ENCODE results near the gene RASSF9. TPM values are rescaled to one million over a fixed set of nuclear protein-coding genes. Genes with fewer than 3 reads are reported as not detected.

Gene RASSF9
- total and polyA plus RNA-seq, 4 donors, result 0.25 to 7.9 (median 3.5) TPM

DNA sequence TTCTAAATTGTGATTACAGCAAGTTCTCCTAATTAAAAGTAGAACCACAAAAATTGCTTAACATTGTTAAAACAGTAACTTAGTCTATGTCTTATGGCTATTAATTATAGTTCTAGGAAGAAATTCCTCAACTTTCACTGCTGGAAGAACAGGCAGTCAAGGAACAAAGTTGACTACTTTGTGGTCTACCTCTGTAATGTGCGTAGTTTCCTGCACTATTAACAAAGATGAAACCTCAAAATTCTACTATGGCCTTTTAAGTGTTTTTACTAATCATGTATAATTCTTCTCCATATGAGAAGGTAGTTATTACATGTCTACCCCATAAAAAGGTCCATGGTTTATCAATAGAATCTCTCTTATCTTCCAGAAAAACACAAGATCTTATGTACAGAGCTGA is 7.6 kb downstream of the RASSF9 start:
- no peak overlapping the region for H3K27ac ChIP-seq (ENCODE audit: low read depth in 1 of 2, low read length in 2 of 2)
- ATAC-seq (ENCODE audit: low FRiP score) (no peak), DNase-seq (no peak)
- no peaks in the 10 kb centered on the region for H3K27me3 ChIP-seq (ENCODE audit: control insufficient read depth in 1 of 2, insufficient read depth in 2 of 2, low read length in 1 of 2)
- WGBS, 2 donors, result 100% methylated on average over 1 of the region's 1 CpG
- intact Hi-C loops (cut with DNase I), result no loop called here
- H3K4me1 ChIP-seq (ENCODE audit: control insufficient read depth in 1 of 2, insufficient read depth in 2 of 2, low read length in 2 of 2), result no peaks in the 10 kb centered on the region
- H3K4me3 ChIP-seq (ENCODE audit: low read length in 2 of 2), result no peak overlapping the region
- H3K36me3 ChIP-seq (ENCODE audit: control insufficient read depth in 1 of 2, insufficient read depth in 2 of 2, low read length in 1 of 2), result no peaks in the 10 kb centered on the region
- H3K9me3 ChIP-seq (ENCODE audit: control insufficient read depth, low read length), result no peaks in the 10 kb centered on the region

DNA sequence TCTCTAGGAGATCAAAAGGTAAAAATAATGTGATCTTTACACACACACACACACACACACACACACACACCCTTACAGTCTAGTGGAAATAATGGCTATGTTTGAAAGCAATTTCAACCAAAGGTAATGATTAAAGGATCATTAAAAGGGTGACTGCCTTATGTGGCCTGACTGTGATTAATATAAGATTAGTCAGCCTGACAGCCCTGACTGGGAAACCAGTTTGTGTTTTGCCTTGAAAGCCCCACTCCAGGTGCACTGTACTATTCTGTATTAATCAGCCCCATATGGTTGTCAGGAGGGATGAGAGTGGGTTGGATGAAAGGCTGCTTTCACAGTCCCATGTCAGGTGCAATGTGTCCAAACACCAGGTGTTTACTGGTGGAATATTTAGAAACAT is 10.5 kb downstream of the RASSF9 start:
- no peak for DNase-seq
- no peak overlapping the region for H3K27ac ChIP-seq (ENCODE audit: low read depth in 1 of 2, low read length in 2 of 2)
- H3K4me1 ChIP-seq (ENCODE audit: control insufficient read depth in 1 of 2, insufficient read depth in 2 of 2, low read length in 2 of 2), result peaks cover 0 to 2% of the 10 kb centered on the region in 2 donors
- intact Hi-C loops (cut with DNase I), result no loop called here
- H3K4me3 ChIP-seq (ENCODE audit: low read length in 2 of 2), result no peak overlapping the region
- H3K27me3 ChIP-seq (ENCODE audit: control insufficient read depth in 1 of 2, insufficient read depth in 2 of 2, low read length in 1 of 2), result no peaks in the 10 kb centered on the region
- H3K36me3 ChIP-seq (ENCODE audit: control insufficient read depth in 1 of 2, insufficient read depth in 2 of 2, low read length in 1 of 2), result no peaks in the 10 kb centered on the region
- H3K9me3 ChIP-seq (ENCODE audit: control insufficient read depth, low read length), result no peaks in the 10 kb centered on the region
- ATAC-seq (ENCODE audit: low FRiP score), result no peak

DNA sequence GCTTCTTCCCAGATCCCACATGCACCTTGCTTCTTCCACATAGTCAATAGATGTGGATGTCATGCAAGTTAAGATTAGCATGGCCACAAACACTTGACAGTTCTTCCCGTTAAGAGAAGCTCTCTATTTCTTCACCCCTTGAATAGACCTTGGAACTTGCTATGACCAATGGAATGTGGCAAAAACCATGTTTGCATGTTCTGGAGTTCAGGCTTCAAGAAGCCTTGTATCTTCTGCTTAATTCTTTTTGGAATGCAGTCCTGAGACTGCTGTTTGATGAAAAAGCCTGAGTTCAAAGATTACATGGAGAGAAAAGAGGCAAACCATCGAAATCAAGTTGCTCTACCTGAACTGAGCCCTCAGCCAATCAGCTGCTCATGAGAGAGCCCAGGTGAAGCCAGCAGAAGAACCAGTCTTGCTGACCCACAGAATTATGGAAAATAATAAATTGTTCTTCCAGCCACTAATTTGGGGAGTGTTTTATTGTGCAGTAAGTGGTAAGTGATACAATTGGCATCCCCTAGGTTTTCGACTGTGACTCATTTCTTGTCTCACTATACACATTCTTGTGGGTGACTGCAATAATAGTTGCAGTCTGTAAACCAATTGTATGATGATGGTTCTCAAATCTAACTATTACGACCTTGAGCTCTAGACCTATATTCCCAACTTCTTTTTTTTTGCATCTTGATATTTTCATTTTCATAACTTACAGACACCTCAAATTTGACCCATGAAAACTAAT is 12.6 kb downstream of the RASSF9 start:
- Histone ChIP-seq H3K4me1 (ENCODE audit: control insufficient read depth in 1 of 2, insufficient read depth in 2 of 2, low read length in 2 of 2) (peaks cover 0 to 2% of the 10 kb centered on the region in 2 donors), H3K4me3 (ENCODE audit: low read length in 2 of 2) (no peak overlapping the region), H3K27me3 (ENCODE audit: control insufficient read depth in 1 of 2, insufficient read depth in 2 of 2, low read length in 1 of 2) (no peaks in the 10 kb centered on the region), H3K36me3 (ENCODE audit: control insufficient read depth in 1 of 2, insufficient read depth in 2 of 2, low read length in 1 of 2) (no peaks in the 10 kb centered on the region), H3K9me3 (ENCODE audit: control insufficient read depth, low read length) (no peaks in the 10 kb centered on the region), H3K27ac (ENCODE audit: low read depth in 1 of 2, low read length in 2 of 2) (no peak overlapping the region)
- DNase-seq, result no peak
- WGBS, 2 donors, result 74 to 75% methylated on average over 4 of the region's 4 CpGs
- ATAC-seq (ENCODE audit: low FRiP score), result no peak
- intact Hi-C loops (cut with DNase I), result no loop called here

DNA sequence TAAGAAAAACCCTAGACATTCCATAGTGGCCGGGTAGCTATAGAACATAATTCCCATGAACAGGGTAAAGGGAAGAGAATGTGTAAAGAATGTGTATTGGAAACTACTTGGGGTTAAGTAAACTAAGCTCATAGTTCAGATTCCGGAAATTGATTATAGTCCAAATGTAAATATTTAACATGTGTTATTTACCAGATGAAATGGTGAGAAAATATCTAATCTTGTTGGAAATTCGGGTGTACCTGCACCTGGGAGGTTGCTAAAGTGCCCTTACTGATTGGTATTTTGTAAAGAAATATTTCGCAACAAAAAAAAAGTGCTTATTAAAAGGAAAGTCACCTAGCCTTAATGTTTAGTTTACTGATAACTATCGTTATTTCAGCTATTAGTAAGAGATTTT is 14.4 kb downstream of the RASSF9 start:
- H3K27me3 ChIP-seq (ENCODE audit: control insufficient read depth in 1 of 2, insufficient read depth in 2 of 2, low read length in 1 of 2), result no peaks in the 10 kb centered on the region
- ATAC-seq (ENCODE audit: low FRiP score) (no peak), DNase-seq (no peak)
- H3K36me3 ChIP-seq (ENCODE audit: control insufficient read depth in 1 of 2, insufficient read depth in 2 of 2, low read length in 1 of 2), result no peaks in the 10 kb centered on the region
- intact Hi-C loops (cut with DNase I), result no loop called here
- H3K4me3 ChIP-seq (ENCODE audit: low read length in 2 of 2), result no peak overlapping the region
- no peak overlapping the region for H3K27ac ChIP-seq (ENCODE audit: low read depth in 1 of 2, low read length in 2 of 2)
- 58 to 62% methylated on average over 5 of the region's 5 CpGs for WGBS, 2 donors
- H3K4me1 ChIP-seq (ENCODE audit: control insufficient read depth in 1 of 2, insufficient read depth in 2 of 2, low read length in 2 of 2), result peaks cover 0 to 2% of the 10 kb centered on the region in 2 donors
- no peaks in the 10 kb centered on the region for H3K9me3 ChIP-seq (ENCODE audit: control insufficient read depth, low read length)

DNA sequence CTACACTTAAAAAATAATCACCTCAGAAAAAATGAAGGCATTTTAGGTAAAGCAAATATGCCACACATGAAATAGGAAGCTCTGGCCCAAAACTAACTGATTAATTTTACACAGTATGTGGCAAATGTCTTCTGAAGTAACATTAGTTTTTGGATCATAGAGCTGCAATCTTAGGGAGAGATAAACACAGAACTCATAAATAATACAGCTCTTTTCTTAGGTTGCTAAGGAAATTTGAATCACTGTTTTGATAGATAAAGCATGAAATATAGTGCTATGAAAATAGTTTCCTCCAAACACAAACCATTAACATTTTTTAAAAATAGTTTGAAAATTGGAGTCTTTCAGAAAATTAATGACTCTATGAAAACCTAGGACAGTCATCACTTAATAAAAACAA is 15.0 kb downstream of the RASSF9 start:
- H3K36me3 ChIP-seq (ENCODE audit: control insufficient read depth in 1 of 2, insufficient read depth in 2 of 2, low read length in 1 of 2), result no peaks in the 10 kb centered on the region
- H3K4me1 ChIP-seq (ENCODE audit: control insufficient read depth in 1 of 2, insufficient read depth in 2 of 2, low read length in 2 of 2), result peaks cover 0 to 2% of the 10 kb centered on the region in 2 donors
- no peaks in the 10 kb centered on the region for H3K9me3 ChIP-seq (ENCODE audit: control insufficient read depth, low read length)
- no peak overlapping the region for H3K4me3 ChIP-seq (ENCODE audit: low read length in 2 of 2)
- no peak for DNase-seq
- no peaks in the 10 kb centered on the region for H3K27me3 ChIP-seq (ENCODE audit: control insufficient read depth in 1 of 2, insufficient read depth in 2 of 2, low read length in 1 of 2)
- intact Hi-C loops (cut with DNase I), result no loop called here
- ATAC-seq (ENCODE audit: low FRiP score), result no peak
- no peak overlapping the region for H3K27ac ChIP-seq (ENCODE audit: low read depth in 1 of 2, low read length in 2 of 2)

DNA sequence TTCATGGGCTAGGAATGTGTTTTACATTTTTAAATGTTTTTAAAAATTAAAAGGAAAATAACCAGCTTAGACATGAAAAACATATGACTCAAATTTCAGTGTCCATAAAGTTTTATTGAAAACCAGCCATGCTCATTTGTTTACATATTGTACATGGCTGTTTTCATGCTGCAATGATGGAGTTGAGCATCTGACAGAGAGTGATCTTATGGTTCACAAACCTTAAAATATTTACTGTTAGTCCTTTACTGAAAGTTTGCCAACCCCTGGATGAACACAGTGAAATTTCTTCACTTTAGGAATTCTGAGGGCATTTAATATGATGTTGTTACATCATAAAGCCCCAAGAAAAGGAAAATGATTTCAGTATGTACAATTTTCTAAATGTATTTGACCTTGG is 16.1 kb downstream of the RASSF9 start:
- DNase-seq (no peak), ATAC-seq (ENCODE audit: low FRiP score) (no peak)
- no peaks in the 10 kb centered on the region for H3K36me3 ChIP-seq (ENCODE audit: control insufficient read depth in 1 of 2, insufficient read depth in 2 of 2, low read length in 1 of 2)
- no peak overlapping the region for H3K4me3 ChIP-seq (ENCODE audit: low read length in 2 of 2)
- intact Hi-C loops (cut with DNase I), result no loop called here
- no peaks in the 10 kb centered on the region for H3K27me3 ChIP-seq (ENCODE audit: control insufficient read depth in 1 of 2, insufficient read depth in 2 of 2, low read length in 1 of 2)
- H3K4me1 ChIP-seq (ENCODE audit: control insufficient read depth in 1 of 2, insufficient read depth in 2 of 2, low read length in 2 of 2), result peaks cover 0 to 2% of the 10 kb centered on the region in 2 donors
- no peaks in the 10 kb centered on the region for H3K9me3 ChIP-seq (ENCODE audit: control insufficient read depth, low read length)
- no peak overlapping the region for H3K27ac ChIP-seq (ENCODE audit: low read depth in 1 of 2, low read length in 2 of 2)

DNA sequence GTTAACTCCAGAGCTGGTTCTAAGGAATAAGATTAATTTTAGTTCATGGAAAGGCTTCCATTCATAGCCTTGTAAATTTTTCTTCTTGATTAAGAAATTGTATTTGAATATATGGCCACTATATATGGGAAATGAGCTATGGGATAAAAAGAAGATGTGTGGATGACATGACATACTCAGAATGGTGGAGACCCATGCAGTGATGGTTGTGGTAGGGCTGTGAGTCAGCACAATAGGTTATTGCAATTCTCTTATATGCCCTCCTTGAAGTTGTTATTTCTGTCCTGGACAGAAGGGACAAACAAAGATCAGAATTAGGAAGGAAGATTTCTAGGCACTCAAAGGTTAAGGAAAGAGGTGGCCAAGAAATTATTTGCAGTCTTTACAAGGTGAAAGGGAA is 21.5 kb downstream of the RASSF9 start:
- Histone ChIP-seq H3K4me3 (ENCODE audit: low read length in 2 of 2) (no peak overlapping the region), H3K4me1 (ENCODE audit: control insufficient read depth in 1 of 2, insufficient read depth in 2 of 2, low read length in 2 of 2) (no peaks in the 10 kb centered on the region), H3K27me3 (ENCODE audit: control insufficient read depth in 1 of 2, insufficient read depth in 2 of 2, low read length in 1 of 2) (no peaks in the 10 kb centered on the region), H3K36me3 (ENCODE audit: control insufficient read depth in 1 of 2, insufficient read depth in 2 of 2, low read length in 1 of 2) (no peaks in the 10 kb centered on the region), H3K27ac (ENCODE audit: low read depth in 1 of 2, low read length in 2 of 2) (no peak overlapping the region), H3K9me3 (ENCODE audit: control insufficient read depth, low read length) (no peaks in the 10 kb centered on the region)
- DNase-seq, result no peak
- intact Hi-C loops (cut with DNase I), result no loop called here
- no peak for ATAC-seq (ENCODE audit: low FRiP score)

DNA sequence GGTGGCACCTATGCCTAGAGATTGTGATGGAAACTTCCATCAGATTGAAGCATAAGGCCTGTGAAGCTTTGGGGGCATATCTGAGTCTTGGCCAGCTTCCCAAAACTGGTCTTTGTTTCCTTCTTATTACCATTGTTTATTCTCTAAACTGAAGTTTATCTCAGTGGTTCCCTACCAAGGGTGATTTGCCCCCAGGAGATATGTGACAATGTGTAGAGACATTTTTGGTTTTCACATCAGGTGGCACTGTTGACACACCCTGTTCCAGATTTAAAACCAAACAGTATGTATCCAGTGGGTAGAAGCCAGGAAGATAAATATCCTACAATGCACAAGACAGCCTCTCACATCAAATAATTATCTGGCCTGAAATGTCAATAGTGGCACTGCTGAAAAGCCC is 22.1 kb downstream of the RASSF9 start:
- DNase-seq, result no peak
- Histone ChIP-seq H3K27me3 (ENCODE audit: control insufficient read depth in 1 of 2, insufficient read depth in 2 of 2, low read length in 1 of 2) (no peaks in the 10 kb centered on the region), H3K36me3 (ENCODE audit: control insufficient read depth in 1 of 2, insufficient read depth in 2 of 2, low read length in 1 of 2) (no peaks in the 10 kb centered on the region), H3K27ac (ENCODE audit: low read depth in 1 of 2, low read length in 2 of 2) (no peak overlapping the region), H3K9me3 (ENCODE audit: control insufficient read depth, low read length) (no peaks in the 10 kb centered on the region), H3K4me1 (ENCODE audit: control insufficient read depth in 1 of 2, insufficient read depth in 2 of 2, low read length in 2 of 2) (no peaks in the 10 kb centered on the region), H3K4me3 (ENCODE audit: low read length in 2 of 2) (no peak overlapping the region)
- intact Hi-C loops (cut with DNase I), result no loop called here
- no peak for ATAC-seq (ENCODE audit: low FRiP score)

DNA sequence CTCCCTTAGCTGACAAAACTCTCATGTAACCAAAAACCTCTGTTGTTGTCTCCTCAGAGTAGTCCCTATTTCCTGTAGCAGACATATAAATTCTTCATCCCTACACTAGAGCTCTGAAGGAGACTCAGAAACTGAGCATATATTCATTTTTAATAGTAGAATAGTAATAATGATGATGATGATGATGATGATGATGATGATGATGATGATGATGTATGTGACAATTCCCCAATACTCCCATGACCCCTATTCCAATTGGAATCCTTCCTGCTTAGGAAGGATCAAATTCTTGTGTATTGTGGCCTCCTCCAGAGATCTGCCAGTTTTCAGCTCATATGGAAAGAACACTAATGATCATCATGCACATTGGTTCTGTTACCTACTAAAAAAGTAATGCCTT is 26.7 kb downstream of the RASSF9 start:
- Histone ChIP-seq H3K27ac (ENCODE audit: low read depth in 1 of 2, low read length in 2 of 2) (no peak overlapping the region), H3K9me3 (ENCODE audit: control insufficient read depth, low read length) (no peaks in the 10 kb centered on the region), H3K4me3 (ENCODE audit: low read length in 2 of 2) (no peak overlapping the region), H3K4me1 (ENCODE audit: control insufficient read depth in 1 of 2, insufficient read depth in 2 of 2, low read length in 2 of 2) (peaks cover 2% of the 10 kb centered on the region in 2 donors), H3K27me3 (ENCODE audit: control insufficient read depth in 1 of 2, insufficient read depth in 2 of 2, low read length in 1 of 2) (no peaks in the 10 kb centered on the region), H3K36me3 (ENCODE audit: control insufficient read depth in 1 of 2, insufficient read depth in 2 of 2, low read length in 1 of 2) (peaks cover 0 to 3% of the 10 kb centered on the region in 2 donors)
- intact Hi-C loops (cut with DNase I), result no loop called here
- no peak for ATAC-seq (ENCODE audit: low FRiP score)
- no peak for DNase-seq

Measured in aorta (tissue), 5 donors.